ENCODE data around the gene CACTIN.

CACTIN gene

DNA sequence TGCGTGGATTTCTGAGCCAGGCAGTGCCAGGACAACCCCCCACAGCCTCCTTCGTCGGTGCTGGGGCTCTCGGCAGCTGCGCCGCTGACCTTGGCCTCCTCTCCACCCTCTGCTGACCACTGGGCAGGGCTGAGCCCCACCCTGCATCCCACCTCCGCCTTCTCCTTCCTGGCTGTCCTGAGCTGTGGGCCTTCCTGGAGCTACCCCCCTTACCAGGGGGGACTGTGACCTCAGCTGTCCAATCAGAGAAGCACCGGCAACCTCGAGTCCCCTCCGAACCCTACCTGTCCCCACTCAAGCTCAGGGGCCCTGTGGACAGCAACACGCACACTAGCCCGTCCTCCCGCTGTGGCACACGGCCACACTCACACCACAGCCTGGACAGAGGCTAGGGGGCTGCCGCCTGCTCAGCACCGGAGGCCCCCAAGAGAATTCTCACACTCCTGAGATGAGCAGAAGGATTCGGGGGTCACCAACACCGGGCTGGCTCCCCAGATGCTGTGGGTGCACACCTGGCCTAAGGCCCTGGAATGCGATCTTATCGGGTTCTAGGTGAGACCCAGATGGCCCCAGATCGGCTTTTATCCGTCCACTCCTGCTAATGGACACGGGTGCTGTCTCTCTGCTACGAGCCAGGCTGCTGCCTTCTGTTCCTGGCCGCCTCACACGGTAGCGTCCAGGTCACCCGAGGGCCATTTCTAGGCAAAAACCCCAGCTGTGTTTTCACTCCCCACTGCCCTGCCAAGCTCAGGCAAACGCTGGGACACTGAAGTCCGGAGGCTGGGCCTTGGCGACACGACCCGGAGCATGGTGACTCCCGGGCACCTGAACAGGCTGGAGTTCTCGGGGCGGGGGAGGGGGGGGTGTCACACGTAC is 32.5 kb upstream of the CACTIN start:
- Histone ChIP-seq H3K4me3 (ENCODE audit: insufficient read length, low read depth) (no peak overlapping the region), H3K4me1 (ENCODE audit: insufficient read depth, insufficient read length) (no peaks in the 10 kb centered on the region), H3K36me3 (ENCODE audit: insufficient read depth, insufficient read length, low read length) (peaks cover 86% of the 10 kb centered on the region), H3K9ac (ENCODE audit: insufficient read length, low read depth) (no peak overlapping the region), H3K9me3 (ENCODE audit: insufficient read depth, low read length) (no peaks in the 10 kb centered on the region), H3K27me3 (ENCODE audit: insufficient read depth, insufficient read length) (no peaks in the 10 kb centered on the region)
- DNase-seq (ENCODE audit: low read depth, low spot score), result no peak
- TF ChIP-seq ZNF274 (IDR thresholded peaks at IDR 0.05; ENCODE audit: low read depth, low read length), result no peak

- Histone ChIP-seq H3K4me3 (ENCODE audit: insufficient read length, low read depth) (no peak overlapping the region), H3K36me3 (ENCODE audit: insufficient read depth, insufficient read length, low read length) (peaks cover 86% of the 10 kb centered on the region), H3K9ac (ENCODE audit: insufficient read length, low read depth) (no peak overlapping the region), H3K4me1 (ENCODE audit: insufficient read depth, insufficient read length) (no peaks in the 10 kb centered on the region), H3K9me3 (ENCODE audit: insufficient read depth, low read length) (no peaks in the 10 kb centered on the region), H3K27me3 (ENCODE audit: insufficient read depth, insufficient read length) (no peaks in the 10 kb centered on the region)
- TF ChIP-seq ZNF274 (IDR thresholded peaks at IDR 0.05; ENCODE audit: low read depth, low read length) (no peak), YY1 (IDR thresholded peaks at IDR 0.05; ENCODE audit: insufficient read depth, insufficient read length) (no peak), SUZ12 (IDR thresholded peaks at IDR 0.05; ENCODE audit: extremely low read depth, insufficient read depth, insufficient read length) (no peak)
- no peak for DNase-seq (ENCODE audit: low read depth, low spot score)
Measured at GRCh38 chr19:3658004-3658869, 31.6 kb upstream of the CACTIN start.

- H3K4me1 ChIP-seq (ENCODE audit: insufficient read depth, insufficient read length), result no peaks in the 10 kb centered on the region
Measured at GRCh38 chr19:3657395-3657769, 30.8 kb upstream of the CACTIN start.

DNA sequence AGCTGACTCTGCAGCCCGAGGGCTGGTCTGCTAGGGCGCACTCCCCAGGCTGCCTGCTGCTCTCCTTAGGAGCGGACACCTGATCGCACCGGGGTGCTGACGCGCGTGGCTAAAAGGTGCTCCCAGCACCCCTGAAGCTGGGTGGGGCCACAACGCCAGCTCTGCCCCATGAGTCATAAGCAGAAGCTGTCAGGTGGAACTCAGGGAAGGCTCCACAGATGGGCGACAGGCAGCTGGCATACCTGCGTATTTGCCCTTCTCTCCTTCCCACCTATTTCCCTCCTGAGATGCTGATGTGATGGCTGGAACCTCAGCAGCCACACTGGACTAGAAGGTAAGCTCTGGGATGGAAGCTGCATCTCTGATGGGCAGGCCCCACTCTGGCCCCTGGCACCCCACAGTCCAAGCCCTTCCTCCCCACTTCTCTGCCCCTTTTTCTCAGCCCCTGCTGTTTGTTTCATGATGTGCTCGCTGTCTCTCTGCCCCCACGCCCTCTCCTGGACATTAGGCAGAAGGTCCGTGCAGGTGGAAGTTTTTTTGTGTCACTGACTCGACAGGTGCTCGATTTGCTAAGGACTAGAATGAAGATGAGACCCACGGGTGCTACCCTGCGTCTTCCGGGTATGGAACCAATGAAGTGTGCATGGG is 30.3 kb upstream of the CACTIN start:
- Histone ChIP-seq H3K4me1 (ENCODE audit: insufficient read depth, insufficient read length) (no peaks in the 10 kb centered on the region), H3K9me3 (ENCODE audit: insufficient read depth, low read length) (no peaks in the 10 kb centered on the region), H3K4me3 (ENCODE audit: insufficient read length, low read depth) (no peak overlapping the region), H3K36me3 (ENCODE audit: insufficient read depth, insufficient read length, low read length) (peaks cover 88% of the 10 kb centered on the region), H3K9ac (ENCODE audit: insufficient read length, low read depth) (no peak overlapping the region), H3K27me3 (ENCODE audit: insufficient read depth, insufficient read length) (no peaks in the 10 kb centered on the region)
- no peak for TF ChIP-seq ZNF274 (IDR thresholded peaks at IDR 0.05; ENCODE audit: low read depth, low read length)
- no peak for TF ChIP-seq YY1 (IDR thresholded peaks at IDR 0.05; ENCODE audit: insufficient read depth, insufficient read length)
- no peak for TF ChIP-seq SUZ12 (IDR thresholded peaks at IDR 0.05; ENCODE audit: extremely low read depth, insufficient read depth, insufficient read length)
- DNase-seq (ENCODE audit: low read depth, low spot score), result no peak

More at GRCh38 chr19:3657395-3657769, 30.8 kb upstream of the CACTIN start:
- no peak overlapping the region for H3K9ac ChIP-seq (ENCODE audit: insufficient read length, low read depth)
- TF ChIP-seq SUZ12 (IDR thresholded peaks at IDR 0.05; ENCODE audit: extremely low read depth, insufficient read depth, insufficient read length), result no peak
- TF ChIP-seq ZNF274 (IDR thresholded peaks at IDR 0.05; ENCODE audit: low read depth, low read length), result no peak
- TF ChIP-seq YY1 (IDR thresholded peaks at IDR 0.05; ENCODE audit: insufficient read depth, insufficient read length), result no peak
- no peak for DNase-seq (ENCODE audit: low read depth, low spot score)
- H3K9me3 ChIP-seq (ENCODE audit: insufficient read depth, low read length), result no peaks in the 10 kb centered on the region
- peaks cover 88% of the 10 kb centered on the region for H3K36me3 ChIP-seq (ENCODE audit: insufficient read depth, insufficient read length, low read length)
- H3K4me3 ChIP-seq (ENCODE audit: insufficient read length, low read depth), result no peak overlapping the region
- H3K27me3 ChIP-seq (ENCODE audit: insufficient read depth, insufficient read length), result no peaks in the 10 kb centered on the region

DNA sequence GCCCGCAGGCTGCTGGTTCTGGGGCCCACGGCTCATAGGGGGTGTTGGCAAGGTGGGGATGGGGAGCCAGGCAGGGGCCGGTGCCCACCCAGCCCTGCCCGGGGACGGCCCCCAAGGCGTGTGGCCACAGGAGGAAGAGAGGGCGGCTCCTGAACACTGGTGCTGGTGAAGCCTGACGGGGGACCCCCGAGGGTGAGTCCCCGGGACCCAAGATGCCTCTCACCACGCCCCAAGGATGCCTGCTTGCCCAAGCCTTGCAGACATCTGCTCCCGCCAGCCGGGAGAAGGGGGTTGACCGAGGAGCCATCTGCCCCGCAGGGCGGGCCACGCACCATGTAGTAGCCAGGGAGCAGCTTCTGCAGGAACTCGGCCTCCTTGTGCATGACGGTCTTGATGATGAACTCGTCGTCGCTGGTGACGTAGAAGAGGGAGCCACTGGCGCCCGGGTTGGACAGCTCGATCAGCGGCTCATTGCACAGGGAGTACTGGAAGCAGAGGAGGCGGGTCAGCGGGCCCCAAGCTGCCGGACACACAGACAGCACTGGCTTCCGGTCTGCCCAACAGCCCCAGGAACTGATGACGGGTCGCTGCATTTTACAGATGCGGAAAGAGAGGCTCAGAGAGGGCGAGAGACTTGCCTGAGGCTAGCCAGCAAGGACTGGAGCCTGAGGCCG is 29.6 kb upstream of the CACTIN start:
- Histone ChIP-seq H3K4me3 (ENCODE audit: insufficient read length, low read depth) (no peak overlapping the region), H3K9me3 (ENCODE audit: insufficient read depth, low read length) (no peaks in the 10 kb centered on the region), H3K27me3 (ENCODE audit: insufficient read depth, insufficient read length) (no peaks in the 10 kb centered on the region), H3K9ac (ENCODE audit: insufficient read length, low read depth) (no peak overlapping the region), H3K4me1 (ENCODE audit: insufficient read depth, insufficient read length) (no peaks in the 10 kb centered on the region), H3K36me3 (ENCODE audit: insufficient read depth, insufficient read length, low read length) (peaks cover 88% of the 10 kb centered on the region)
- no peak for DNase-seq (ENCODE audit: low read depth, low spot score)
- TF ChIP-seq YY1 (IDR thresholded peaks at IDR 0.05; ENCODE audit: insufficient read depth, insufficient read length), result no peak
- TF ChIP-seq SUZ12 (IDR thresholded peaks at IDR 0.05; ENCODE audit: extremely low read depth, insufficient read depth, insufficient read length), result no peak
- no peak for TF ChIP-seq ZNF274 (IDR thresholded peaks at IDR 0.05; ENCODE audit: low read depth, low read length)

DNA sequence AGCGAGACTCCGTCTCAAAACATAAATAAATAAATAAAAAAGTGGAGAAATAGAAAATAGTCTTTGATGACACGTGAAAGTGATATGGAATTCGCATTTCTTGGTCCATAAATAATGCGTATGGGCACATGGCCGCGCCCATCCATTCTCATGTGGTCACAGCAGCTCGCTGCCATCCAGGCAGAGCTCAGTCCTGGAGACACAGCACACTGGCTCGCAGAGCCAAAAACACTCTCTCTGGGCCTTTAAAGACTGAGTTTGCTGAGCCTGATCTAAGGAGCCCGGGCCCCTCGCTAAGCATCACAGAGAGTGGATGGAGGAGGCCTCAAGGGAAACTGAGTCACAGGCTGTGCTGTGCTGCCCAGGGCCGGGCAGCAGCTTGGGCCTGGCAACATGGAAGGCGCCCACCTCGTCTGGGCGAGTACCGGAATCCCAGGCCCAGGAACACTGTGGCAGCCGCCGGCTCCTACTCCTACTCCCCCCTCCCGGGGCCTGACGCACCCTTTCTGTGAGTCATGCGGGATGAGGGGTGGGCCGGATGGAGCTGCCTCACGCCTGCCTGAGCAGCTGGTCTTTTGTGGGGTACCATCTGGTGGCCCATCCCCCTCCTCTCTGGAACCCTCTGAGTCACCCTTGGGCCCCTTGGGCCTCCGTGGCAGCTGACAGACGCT is 28.9 kb upstream of the CACTIN start:
- H3K9ac ChIP-seq (ENCODE audit: insufficient read length, low read depth), result no peak overlapping the region
- no peaks in the 10 kb centered on the region for H3K9me3 ChIP-seq (ENCODE audit: insufficient read depth, low read length)
- TF ChIP-seq ZNF274 (IDR thresholded peaks at IDR 0.05; ENCODE audit: low read depth, low read length), result no peak
- no peak for TF ChIP-seq YY1 (IDR thresholded peaks at IDR 0.05; ENCODE audit: insufficient read depth, insufficient read length)
- TF ChIP-seq SUZ12 (IDR thresholded peaks at IDR 0.05; ENCODE audit: extremely low read depth, insufficient read depth, insufficient read length), result no peak
- H3K4me3 ChIP-seq (ENCODE audit: insufficient read length, low read depth), result no peak overlapping the region
- no peak for DNase-seq (ENCODE audit: low read depth, low spot score)
- H3K36me3 ChIP-seq (ENCODE audit: insufficient read depth, insufficient read length, low read length), result peaks cover 85% of the 10 kb centered on the region
- no peaks in the 10 kb centered on the region for H3K27me3 ChIP-seq (ENCODE audit: insufficient read depth, insufficient read length)
- H3K4me1 ChIP-seq (ENCODE audit: insufficient read depth, insufficient read length), result no peaks in the 10 kb centered on the region
